Lower leg skin (tissue), 3 donors: ENCODE data around the gene BPIFB1.

Source experiments
- POLR2A ChIP-seq, 2 donors: fragments of 450-650 bp; IDR thresholded peaks; one replicate each; pipeline ENCODE4 v1.6.1; 2016 to 2017; ENCODE audit warnings: antibody characterized with exemption in 2 of 2, mild to moderate bottlenecking in 1 of 2, moderate library complexity in 1 of 2
- TF ChIP-seq, protein P1 (sequence below), 3 donors: fragments of 450-650 bp; IDR thresholded peaks; one replicate each; pipeline ENCODE4 v1.5.1; 2016; ENCODE audit warnings: antibody characterized with exemption in 3 of 3, mild to moderate bottlenecking in 3 of 3, moderate library complexity in 2 of 3

DNA sequence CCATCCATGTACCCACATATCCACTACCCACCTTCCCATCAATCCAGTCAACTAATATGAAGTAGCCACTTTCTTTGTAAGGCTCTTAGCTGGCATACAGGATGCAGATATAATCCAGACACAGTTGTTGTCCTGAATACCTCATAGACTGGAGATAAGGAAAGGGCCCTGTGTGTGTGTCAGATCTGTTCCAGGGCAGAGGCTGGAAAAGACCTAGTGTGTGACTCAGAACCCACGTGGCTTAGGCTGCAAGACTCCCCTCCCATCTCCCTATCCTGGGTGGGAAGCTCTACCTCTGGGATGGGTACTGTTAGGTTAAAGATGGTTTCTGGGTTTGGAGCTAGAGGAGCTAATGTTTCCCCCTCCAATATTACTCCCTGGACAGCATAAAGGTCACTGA is 43.6 kb upstream of the BPIFB1 start:
- no peak for TF ChIP-seq POLR2A (IDR thresholded peaks at IDR 0.05)
- TF ChIP-seq, protein P1, sequence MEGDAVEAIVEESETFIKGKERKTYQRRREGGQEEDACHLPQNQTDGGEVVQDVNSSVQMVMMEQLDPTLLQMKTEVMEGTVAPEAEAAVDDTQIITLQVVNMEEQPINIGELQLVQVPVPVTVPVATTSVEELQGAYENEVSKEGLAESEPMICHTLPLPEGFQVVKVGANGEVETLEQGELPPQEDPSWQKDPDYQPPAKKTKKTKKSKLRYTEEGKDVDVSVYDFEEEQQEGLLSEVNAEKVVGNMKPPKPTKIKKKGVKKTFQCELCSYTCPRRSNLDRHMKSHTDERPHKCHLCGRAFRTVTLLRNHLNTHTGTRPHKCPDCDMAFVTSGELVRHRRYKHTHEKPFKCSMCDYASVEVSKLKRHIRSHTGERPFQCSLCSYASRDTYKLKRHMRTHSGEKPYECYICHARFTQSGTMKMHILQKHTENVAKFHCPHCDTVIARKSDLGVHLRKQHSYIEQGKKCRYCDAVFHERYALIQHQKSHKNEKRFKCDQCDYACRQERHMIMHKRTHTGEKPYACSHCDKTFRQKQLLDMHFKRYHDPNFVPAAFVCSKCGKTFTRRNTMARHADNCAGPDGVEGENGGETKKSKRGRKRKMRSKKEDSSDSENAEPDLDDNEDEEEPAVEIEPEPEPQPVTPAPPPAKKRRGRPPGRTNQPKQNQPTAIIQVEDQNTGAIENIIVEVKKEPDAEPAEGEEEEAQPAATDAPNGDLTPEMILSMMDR (IDR thresholded peaks at IDR 0.05) = no peak
